ENCODE data around the gene MAPK1IP1L.

The MAPK1IP1L gene

DNA sequence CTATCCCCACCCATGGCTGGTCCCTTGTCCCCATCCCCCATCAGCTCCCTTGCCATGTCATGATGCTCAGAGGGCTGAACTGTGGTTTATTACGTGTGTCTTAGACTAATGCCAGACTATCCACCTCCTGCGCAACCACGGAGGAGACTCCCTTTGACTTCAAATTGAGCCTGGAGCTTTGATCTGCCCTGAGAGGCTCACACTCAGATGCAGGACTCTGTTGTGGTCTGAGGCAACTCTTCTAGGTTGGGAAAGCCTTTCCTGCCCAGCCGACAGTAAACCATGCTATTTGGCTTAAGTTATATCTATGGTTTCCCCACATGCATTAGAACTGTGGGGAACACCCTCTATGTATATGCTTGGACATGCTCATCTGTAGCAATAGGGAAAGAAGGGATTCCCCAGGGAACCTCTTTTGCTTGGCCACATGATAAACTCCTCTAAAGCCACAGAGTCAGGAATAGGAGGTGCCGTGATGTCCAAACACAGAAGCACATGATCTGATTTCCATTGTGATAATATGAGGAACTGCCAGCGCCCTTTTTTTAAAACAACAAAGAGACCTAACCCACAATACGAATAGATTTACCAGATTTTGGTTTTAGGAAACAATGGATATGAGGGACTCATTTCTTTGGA, 66.5 kb downstream of the MAPK1IP1L start:
- WGBS (ENCODE audit: extremely low coverage, insufficient coverage, insufficient read length), result no CpG with 5 or more reads among the region's 7 CpGs
- Histone ChIP-seq H3K4me3 (ENCODE audit: low read depth, low read length) (no peak overlapping the region), H3K4me1 (ENCODE audit: control insufficient read depth in 1 of 2, insufficient read depth in 2 of 2, low read length in 2 of 2) (peaks cover 18 to 26% of the 10 kb centered on the region in 2 experiments), H3K27ac (ENCODE audit: low read depth, low read length) (no peak overlapping the region), H3K4ac (ENCODE audit: low read depth, low read length) (no peak overlapping the region), H4K12ac (ENCODE audit: low read depth, low read length) (no peak overlapping the region), H4K8ac (ENCODE audit: low read depth, low read length) (no peak overlapping the region), H3K79me1 (ENCODE audit: low read length) (peaks cover 11% of the 10 kb centered on the region), H2AFZ (ENCODE audit: insufficient read depth, low read length, poor library complexity) (no peak overlapping the region), H3K23ac (ENCODE audit: low read length) (no peak overlapping the region), H4K91ac (ENCODE audit: low read depth, low read length) (peak overlapping the region; percentile 15), H3K36me3 (ENCODE audit: control insufficient read depth in 1 of 2, insufficient read depth in 2 of 2, low read length in 2 of 2) (no peaks in the 10 kb centered on the region), H3K79me2 (ENCODE audit: control insufficient read depth, insufficient read depth, low read length, poor library complexity) (no peaks in the 10 kb centered on the region), H2AK5ac (ENCODE audit: low read length) (no peak overlapping the region), H3K9ac (ENCODE audit: low read length) (no peak overlapping the region), H2BK12ac (ENCODE audit: low read length) (no peak overlapping the region), H3K14ac (ENCODE audit: low read length) (no peak overlapping the region), H2BK120ac (ENCODE audit: insufficient read depth, low read length, poor library complexity) (no peak overlapping the region), H2BK5ac (ENCODE audit: low read depth, low read length, poor library complexity) (no peak overlapping the region), H3K27me3 (ENCODE audit: insufficient read depth, low read length) (no peaks in the 10 kb centered on the region), H3K4me2 (ENCODE audit: low read length) (no peak overlapping the region), H3K18ac (ENCODE audit: low read length) (no peak overlapping the region), H3K9me3 (ENCODE audit: insufficient read depth, low read depth, low read length) (no peaks in the 10 kb centered on the region)
- DNase-seq, result peak in 1 of 2 donors; percentile 49

DNA sequence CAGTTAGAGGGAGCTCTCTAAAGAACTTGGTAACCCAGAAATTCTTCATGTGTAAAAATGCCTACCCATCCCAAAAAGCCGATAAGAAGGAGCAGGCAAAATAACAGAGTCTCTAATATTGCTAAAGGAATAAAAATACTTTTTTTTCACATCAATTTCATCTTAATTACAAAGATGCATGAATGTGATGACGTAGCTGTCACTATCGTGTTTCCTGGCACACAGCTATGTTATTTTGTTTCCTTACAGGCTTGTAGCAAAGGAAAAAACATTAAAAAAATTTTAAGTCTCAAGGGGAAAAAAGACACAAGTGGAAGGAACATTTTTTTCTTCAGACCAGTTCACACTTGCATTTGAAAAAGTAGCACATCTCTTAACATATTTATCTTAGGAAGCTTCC, 67.3 kb downstream of the MAPK1IP1L start:
- Histone ChIP-seq H3K23ac (ENCODE audit: low read length) (no peak overlapping the region), H2BK120ac (ENCODE audit: insufficient read depth, low read length, poor library complexity) (no peak overlapping the region), H3K4me2 (ENCODE audit: low read length) (no peak overlapping the region), H2AFZ (ENCODE audit: insufficient read depth, low read length, poor library complexity) (peak overlapping the region; percentile 27), H3K14ac (ENCODE audit: low read length) (no peak overlapping the region), H3K9ac (ENCODE audit: low read length) (no peak overlapping the region), H3K36me3 (ENCODE audit: control insufficient read depth in 1 of 2, insufficient read depth in 2 of 2, low read length in 2 of 2) (no peaks in the 10 kb centered on the region), H3K79me1 (ENCODE audit: low read length) (peaks cover 18% of the 10 kb centered on the region), H3K18ac (ENCODE audit: low read length) (no peak overlapping the region), H4K8ac (ENCODE audit: low read depth, low read length) (no peak overlapping the region), H2AK5ac (ENCODE audit: low read length) (no peak overlapping the region), H2BK5ac (ENCODE audit: low read depth, low read length, poor library complexity) (no peak overlapping the region), H4K91ac (ENCODE audit: low read depth, low read length) (peak overlapping the region; percentile 60), H2BK12ac (ENCODE audit: low read length) (no peak overlapping the region), H3K4ac (ENCODE audit: low read depth, low read length) (no peak overlapping the region), H3K9me3 (ENCODE audit: insufficient read depth, low read depth, low read length) (no peaks in the 10 kb centered on the region), H4K12ac (ENCODE audit: low read depth, low read length) (no peak overlapping the region), H3K27me3 (ENCODE audit: insufficient read depth, low read length) (no peaks in the 10 kb centered on the region), H3K79me2 (ENCODE audit: control insufficient read depth, insufficient read depth, low read length, poor library complexity) (peaks cover 3% of the 10 kb centered on the region), H3K4me3 (ENCODE audit: low read depth, low read length) (no peak overlapping the region), H3K4me1 (ENCODE audit: control insufficient read depth in 1 of 2, insufficient read depth in 2 of 2, low read length in 2 of 2) (peaks cover 25 to 34% of the 10 kb centered on the region in 2 experiments), H3K27ac (ENCODE audit: low read depth, low read length) (no peak overlapping the region)
- no CpG with 5 or more reads among the region's 3 CpGs for WGBS (ENCODE audit: extremely low coverage, insufficient coverage, insufficient read length)
- DNase-seq, result no peak

Data from trophoblast cell (in vitro differentiated cells and primary cell).